Colonic mucosa (tissue), 4 donors: ENCODE measurements around the gene LYST. TPM values are rescaled to one million over a fixed set of nuclear protein-coding genes. Genes with fewer than 3 reads are reported as not detected.
"Not testable (repeated sequence)": the region's sequence is repeated elsewhere in the genome, so short reads cannot be mapped to it uniquely, and the experiment has no call there.

Experiments
- DNase-seq: peaks from one replicate; pipeline ENCODE4 v3.0.0-alpha.2; 2020
- H3K27ac ChIP-seq: fragments of 200-600 bp; one replicate; pipeline ENCODE4 v1.8.0; 2021
- H3K27me3 ChIP-seq: fragments of 200-600 bp; one replicate; pipeline ENCODE4 v1.8.0; 2021
- H3K36me3 ChIP-seq: fragments of 200-600 bp; one replicate; pipeline ENCODE4 v1.8.0; 2021
- H3K4me1 ChIP-seq: fragments of 200-600 bp; one replicate; pipeline ENCODE4 v1.8.0; 2021; ENCODE audit warnings: mild to moderate bottlenecking
- H3K4me3 ChIP-seq: fragments of 200-600 bp; one replicate; pipeline ENCODE4 v1.8.0; 2021
- H3K9ac ChIP-seq, 2 donors: one replicate each; pipeline ENCODE4 v1.7.0; 2013; ENCODE audit warnings: control low read depth in 2 of 2, low read depth in 2 of 2, low read length in 2 of 2
- H3K9me3 ChIP-seq: fragments of 200-600 bp; one replicate; pipeline ENCODE4 v1.8.0; 2021
- intact Hi-C: fragments of 100-400 bp; cut with DNase I; formaldehyde crosslinking; loops from one replicate; pipeline ENCODE4 v1.14.1; 2022
- total RNA-seq, 2 donors: library from RNA; stranded (reverse); fragmentation: NEBNext Ultra II Directional in 1 of 2; extraction: Animal tissue kit (Norgen Biotek cat#: 25700) in 1 of 2; gene quantifications; one replicate each; pipeline ENCODE4 v1.2.1, GENCODE V29; 2021
- TF ChIP-seq, protein P1 (sequence below): fragments of 200-600 bp; IDR thresholded peaks from one replicate; pipeline ENCODE4 v1.8.0; 2022; ENCODE audit warnings: antibody characterized with exemption, mild to moderate bottlenecking
- donor health status: healthy.
- donor health status: DM: no; HTN: no; CAD: no.
- donor health status: DM: no; HTN: no; CAD: no.

Gene LYST
- total RNA-seq, 2 donors from 2014 or later: 13.7 to 20.0 TPM

DNA sequence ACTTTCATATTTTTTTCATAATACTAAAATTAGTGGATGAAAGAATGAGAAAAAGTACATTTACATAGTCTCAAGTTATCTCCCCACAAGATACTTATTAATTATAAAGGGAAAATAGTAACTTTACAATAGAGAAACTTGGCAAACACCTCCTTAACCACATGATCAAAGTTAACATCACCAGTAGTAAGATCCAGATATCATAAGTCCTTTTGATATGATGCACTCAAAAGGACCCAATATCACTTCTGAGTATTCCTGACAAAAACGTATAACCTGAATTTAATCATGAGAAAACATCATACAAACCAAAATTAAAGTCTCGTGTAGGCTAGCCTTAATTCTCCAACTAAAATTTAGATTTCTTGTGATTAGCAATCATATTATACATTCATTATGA lies 67.4 kb downstream of the LYST start:
- H3K27ac ChIP-seq: no peak overlapping the region
- no peak overlapping the region for H3K9ac ChIP-seq
- H3K27me3 ChIP-seq: no peaks in the 10 kb centered on the region
- intact Hi-C loops: loop anchor here (10.0 kb wide), 1 partner anchor 176 kb away; no protein-coding TSS in a partner anchor
- no peak overlapping the region for H3K4me3 ChIP-seq
- TF ChIP-seq, protein P1, sequence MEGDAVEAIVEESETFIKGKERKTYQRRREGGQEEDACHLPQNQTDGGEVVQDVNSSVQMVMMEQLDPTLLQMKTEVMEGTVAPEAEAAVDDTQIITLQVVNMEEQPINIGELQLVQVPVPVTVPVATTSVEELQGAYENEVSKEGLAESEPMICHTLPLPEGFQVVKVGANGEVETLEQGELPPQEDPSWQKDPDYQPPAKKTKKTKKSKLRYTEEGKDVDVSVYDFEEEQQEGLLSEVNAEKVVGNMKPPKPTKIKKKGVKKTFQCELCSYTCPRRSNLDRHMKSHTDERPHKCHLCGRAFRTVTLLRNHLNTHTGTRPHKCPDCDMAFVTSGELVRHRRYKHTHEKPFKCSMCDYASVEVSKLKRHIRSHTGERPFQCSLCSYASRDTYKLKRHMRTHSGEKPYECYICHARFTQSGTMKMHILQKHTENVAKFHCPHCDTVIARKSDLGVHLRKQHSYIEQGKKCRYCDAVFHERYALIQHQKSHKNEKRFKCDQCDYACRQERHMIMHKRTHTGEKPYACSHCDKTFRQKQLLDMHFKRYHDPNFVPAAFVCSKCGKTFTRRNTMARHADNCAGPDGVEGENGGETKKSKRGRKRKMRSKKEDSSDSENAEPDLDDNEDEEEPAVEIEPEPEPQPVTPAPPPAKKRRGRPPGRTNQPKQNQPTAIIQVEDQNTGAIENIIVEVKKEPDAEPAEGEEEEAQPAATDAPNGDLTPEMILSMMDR: no peak
- no peaks in the 10 kb centered on the region for H3K4me1 ChIP-seq
- DNase-seq: no peak
- no peaks in the 10 kb centered on the region for H3K9me3 ChIP-seq
- H3K36me3 ChIP-seq: no peaks in the 10 kb centered on the region

DNA sequence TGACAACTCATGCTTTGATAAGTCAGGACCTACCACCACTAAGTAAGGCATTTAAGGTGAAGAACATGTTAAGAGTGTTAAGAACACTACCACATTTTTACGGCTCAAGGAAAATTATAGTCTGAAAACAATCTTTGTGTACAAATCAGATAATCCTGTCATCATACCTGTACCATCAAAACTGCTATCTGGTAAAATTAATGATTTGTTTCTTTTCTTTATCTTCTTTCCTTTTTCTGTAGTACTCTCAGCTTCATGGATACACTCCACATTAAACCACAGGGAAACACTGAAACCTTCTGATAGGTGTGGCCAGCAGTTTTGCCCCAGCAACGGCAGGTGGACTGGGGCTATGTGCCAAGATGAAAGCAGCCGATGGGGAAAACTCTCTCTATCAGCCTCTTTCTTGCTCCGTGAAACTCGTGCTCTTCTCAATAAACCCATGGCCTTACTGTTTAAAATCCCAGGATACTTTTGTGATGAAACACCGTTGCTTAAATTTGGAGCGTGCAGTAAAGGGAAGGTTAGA lies 75.1 kb downstream of the LYST start:
- Histone ChIP-seq H3K9me3 (no peaks in the 10 kb centered on the region), H3K27me3 (no peaks in the 10 kb centered on the region), H3K4me3 (no peak overlapping the region), H3K4me1 (no peaks in the 10 kb centered on the region), H3K36me3 (no peaks in the 10 kb centered on the region), H3K27ac (no peak overlapping the region), H3K9ac (no peak overlapping the region)
- intact Hi-C loops: loop anchor here (10.0 kb wide), 1 partner anchor 183 kb away; no protein-coding TSS in a partner anchor
- peak; percentile 38 for DNase-seq
- TF ChIP-seq, protein P1: no peak

DNA sequence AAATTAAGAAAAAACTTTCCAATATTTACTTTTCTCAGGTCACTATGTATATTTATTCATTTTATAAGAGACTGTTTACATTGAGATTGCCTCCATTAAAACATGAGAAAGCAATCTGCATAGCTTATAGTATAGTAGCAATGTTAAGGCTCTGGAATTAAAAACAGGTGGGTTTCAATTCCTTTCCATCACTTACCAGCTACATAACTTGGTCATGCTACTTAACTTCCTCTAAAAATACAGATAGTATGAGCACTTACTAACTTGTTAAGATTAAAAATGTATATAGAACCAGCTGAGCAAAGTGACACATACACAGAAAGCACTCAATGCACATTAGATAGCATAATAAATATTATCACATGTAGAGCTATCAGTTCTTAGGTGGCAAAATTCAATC lies 76.6 kb downstream of the LYST start:
- Histone ChIP-seq H3K27me3 (no peaks in the 10 kb centered on the region), H3K4me1 (no peaks in the 10 kb centered on the region), H3K4me3 (no peak overlapping the region), H3K9me3 (no peaks in the 10 kb centered on the region), H3K9ac (no peak overlapping the region), H3K36me3 (no peaks in the 10 kb centered on the region), H3K27ac (no peak overlapping the region)
- intact Hi-C loops: loop anchor here (10.0 kb wide), 1 partner anchor 185 kb away; no protein-coding TSS in a partner anchor
- TF ChIP-seq, protein P1: no peak
- DNase-seq: no peak

DNA sequence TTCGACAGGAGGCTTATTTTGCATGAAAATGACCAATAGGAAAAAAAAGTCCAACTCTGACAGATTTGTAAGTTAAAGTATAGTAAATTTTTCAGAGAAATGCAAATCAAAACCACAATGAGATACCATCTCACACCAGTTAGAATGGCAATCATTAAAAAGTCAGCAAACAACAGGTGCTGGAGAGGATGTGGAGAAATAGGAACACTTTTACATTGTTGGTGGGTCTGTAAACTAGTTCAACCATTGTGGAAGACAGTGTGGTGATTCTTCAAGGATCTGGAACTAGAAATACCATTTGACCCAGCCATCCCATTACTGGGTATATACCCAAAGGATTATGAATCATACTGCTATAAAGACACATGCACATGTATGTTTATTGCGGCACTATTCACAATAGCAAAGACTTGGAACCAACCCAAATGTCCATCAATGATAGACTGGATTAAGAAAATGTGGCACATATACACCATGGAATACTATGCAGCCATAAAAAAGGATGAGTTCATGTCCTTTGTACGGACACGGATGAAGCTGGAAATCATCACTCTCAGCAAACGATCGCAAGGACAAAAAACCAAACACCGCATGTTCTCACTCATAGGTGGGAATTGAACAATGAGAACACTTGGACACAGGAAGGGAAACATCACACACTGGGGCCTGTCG lies 80.3 kb downstream of the LYST start:
- H3K27ac ChIP-seq, H3K36me3 ChIP-seq, H3K9ac ChIP-seq, H3K9me3 ChIP-seq, H3K4me1 ChIP-seq, intact Hi-C loops, H3K4me3 ChIP-seq, DNase-seq, H3K27me3 ChIP-seq: not testable (repeated sequence)

DNA sequence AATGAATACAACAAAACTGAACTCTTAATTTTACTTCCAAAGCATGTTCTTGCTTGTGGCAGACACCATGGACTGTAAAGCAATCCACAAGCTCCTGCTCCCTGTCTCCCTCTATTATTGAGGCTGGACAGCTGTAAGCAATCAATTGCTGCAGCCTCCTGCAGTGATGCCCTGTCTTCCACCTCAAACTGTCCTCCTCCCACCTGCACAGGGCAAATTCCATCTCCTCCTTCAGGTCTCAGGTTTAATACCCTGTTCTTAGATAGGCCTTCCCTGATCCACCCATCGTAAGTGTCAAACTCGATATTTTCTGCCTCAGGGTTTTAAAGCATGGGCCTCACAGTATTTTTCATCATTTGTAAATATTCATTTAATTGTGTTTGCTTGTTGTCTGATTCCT lies 81.8 kb downstream of the LYST start:
- intact Hi-C loops: loop anchor here (5.0 kb wide), 1 partner anchor 273 kb away; no protein-coding TSS in a partner anchor

More for the DNA sequence above, 81.8 kb downstream of the LYST start:
- Histone ChIP-seq H3K36me3 (no peaks in the 10 kb centered on the region), H3K4me3 (no peak overlapping the region), H3K27ac (no peak overlapping the region), H3K9ac (no peak overlapping the region), H3K9me3 (no peaks in the 10 kb centered on the region), H3K27me3 (no peaks in the 10 kb centered on the region), H3K4me1 (no peaks in the 10 kb centered on the region)
- DNase-seq: no peak
- TF ChIP-seq, protein P1: no peak
